ENCODE measurements around the gene INTS11.
"Not testable (repeated sequence)": the region's sequence is repeated elsewhere in the genome, so short reads cannot be mapped to it uniquely, and the experiment has no call there.

The INTS11 gene

DNA sequence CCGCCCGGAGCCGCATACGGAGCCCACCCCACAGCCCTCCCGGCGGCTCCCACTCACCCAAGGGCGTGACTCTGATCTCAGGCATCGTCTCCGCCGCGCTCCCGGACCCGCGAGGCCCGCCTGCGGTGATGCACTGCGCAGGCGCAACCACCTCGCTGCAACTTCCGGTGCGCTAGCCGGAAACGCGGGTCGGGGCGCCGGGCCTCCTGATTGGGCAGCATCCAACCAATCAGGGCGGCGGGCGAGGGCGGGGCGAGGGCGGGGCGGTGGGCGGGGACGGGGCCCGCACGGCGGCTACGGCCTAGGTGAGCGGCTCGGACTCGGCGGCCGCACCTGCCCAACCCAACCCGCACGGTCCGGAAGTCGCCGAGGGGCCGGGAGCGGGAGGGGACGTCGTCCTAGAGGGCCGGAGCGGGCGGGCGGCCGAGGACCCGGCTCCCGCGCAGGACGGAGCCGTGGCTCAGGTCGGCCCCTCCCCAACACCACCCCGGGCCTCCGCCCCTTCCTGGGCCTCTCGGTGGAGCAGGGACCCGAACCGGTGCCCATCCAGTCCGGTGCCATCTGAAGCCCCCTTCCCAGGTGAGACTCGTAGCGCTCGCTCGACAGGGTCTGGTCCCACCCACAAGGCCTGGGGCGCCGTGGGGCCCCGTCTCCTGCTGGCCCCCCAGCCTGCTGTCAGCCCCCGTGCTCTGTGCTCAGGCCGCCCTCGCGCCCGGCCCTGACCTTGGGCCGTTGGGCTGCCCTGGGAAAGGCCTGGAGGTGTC lies at the start of gene INTS11, which contains the start of gene CPTP:
Gene INTS11 (minus strand): TSS at position 137 of the 764 bp plus-strand sequence. CDS start 52 bp downstream, at position 85.
Gene CPTP (plus strand): TSS at position 279 of the 764 bp plus-strand sequence. CDS start 2,109 bp downstream, outside the sequence.
- DNase-seq, result peak; percentile 72 to 77

DNA sequence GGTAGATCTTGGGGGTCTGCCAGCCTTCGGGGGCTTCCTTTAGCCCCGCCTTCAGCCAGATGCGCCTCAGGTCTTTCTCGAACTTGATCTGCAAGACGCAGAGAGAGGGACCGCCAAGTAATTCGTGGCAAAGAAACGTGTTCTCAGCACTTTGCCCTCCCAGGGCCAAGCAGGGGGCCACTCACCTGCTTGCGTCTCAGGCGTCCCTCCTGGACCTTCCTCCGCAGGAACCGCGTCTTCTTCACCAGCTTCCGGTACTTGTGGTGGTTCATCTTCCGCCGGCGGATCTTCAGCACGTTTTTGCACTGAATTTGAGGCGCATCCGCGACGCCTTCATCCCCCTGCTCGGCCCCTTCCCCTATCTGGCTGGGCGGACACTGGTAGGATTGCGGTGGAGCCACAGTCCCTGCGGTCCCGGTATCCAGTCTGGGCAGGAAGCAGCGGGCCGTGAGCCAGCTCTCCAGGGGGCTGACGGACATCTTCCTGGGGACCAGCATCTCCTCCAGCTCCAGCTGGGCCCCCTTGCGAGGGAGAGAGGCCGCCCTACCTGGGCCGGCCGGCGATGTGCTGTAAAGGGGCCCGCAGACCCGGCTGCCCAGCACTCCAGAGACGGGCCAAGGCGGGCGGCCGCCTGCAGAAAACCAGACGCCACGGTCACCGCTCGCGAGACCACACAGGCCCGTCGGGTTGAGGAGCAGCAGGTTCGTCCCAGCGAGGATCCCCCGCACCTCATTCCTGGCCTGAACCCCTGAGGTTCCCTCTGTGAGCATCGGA lies 49.5 kb upstream of the INTS11 start:
- DNase-seq, result no peak

DNA sequence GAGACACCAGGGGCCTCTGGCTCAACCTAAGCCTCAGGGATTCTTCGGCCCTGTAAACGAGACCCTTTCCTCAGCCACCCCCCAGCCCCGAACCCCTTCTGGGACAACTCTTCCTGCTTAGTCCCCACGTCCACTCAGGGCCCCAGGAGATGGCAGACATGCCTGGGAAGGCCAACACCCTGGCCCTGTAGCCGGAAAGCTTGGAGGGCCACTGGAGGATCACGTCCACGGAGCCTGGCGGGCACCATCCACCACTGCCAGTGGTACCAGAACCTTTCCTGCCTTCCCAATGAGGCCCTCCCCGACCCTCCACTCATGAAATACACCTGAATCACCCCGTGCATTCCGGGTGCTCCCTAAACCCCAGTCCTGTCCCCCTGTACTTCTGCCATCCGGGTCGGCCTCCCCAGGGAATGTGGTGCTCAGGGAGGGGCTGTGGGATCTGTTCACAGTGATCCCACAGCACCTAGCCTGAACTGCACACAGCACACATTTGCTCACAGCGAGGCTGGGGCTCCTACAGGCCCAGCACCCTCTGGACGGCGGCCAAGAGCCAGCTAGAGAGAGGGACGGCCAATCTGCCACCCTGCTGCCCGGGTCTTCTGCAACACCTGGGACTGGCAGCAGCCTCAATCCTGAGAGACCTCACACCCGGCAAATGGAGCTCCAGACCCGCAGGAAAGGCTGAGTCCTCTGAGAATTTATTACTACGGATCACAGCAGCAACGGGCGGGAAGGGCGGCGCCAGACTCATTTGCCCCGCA lies 48.8 kb upstream of the INTS11 start:
- no peak for DNase-seq

DNA sequence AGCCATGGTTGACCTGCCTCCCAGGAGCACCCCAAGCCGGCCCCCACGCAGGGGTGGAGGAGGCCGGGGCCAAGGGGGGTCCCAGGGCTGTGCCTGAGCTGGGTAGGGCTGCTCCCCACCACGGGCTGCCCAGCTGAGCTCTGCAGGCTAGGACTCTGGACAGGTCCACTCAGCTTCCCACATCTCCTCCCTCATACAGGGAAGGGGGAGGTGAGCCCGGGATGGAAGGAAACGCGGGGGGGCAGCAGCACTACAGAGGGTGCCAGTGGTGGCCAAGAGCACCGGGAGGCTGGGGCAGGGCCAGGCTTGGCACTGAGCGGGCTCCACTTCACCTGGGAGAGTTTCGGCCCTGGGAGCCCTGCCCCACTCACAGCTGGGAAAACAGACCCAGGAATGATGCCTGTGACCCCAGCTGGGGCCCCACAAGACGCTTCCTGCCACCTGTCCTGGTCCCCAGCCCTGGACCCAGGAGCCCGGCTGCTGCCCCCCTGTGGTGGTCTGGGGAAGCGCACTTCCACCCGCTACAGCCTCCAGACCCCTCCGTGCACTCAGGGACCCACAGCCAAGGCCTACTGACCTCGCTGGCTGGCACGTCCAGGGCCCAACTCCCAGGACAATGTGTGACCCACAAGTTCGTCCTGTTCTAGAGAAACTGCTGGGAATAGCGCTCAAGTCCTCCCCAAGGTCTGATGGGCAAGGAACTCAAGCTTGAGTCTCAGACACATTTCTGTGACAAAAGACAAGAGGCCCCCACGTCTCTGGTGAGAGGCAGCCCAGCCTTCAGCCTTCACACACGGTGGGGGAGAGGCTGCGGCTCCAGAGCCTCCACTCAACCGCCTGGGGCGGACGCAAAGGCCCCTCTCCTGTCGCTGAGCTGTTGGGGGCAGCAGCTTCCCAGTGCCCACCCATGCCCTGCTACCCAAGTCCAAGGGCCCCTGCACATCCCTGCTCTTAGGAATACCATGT lies 47.6 kb upstream of the INTS11 start:
- peak; percentile 42 to 48 for DNase-seq

DNA sequence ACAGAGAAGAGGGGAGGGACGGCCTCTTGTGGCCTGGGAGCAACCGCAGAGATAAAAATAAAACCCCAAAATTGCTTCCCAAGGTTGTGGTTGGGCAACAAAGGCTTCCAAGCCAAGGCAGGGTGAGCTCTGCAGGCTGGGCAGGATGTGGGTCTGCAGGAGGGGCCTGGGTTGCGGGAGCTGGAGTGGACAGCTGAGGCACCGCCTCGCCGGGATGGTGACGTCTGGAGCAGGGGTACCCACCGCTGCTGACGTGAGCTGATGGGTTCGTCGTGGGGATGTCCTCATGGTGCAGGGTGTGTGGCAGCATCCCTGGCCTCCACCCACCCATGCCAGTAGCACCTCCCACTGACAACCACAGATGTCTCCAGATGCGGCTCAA lies 46.9 kb upstream of the INTS11 start:
- DNase-seq, result peak in 1 of 2 experiments; percentile 6

DNA sequence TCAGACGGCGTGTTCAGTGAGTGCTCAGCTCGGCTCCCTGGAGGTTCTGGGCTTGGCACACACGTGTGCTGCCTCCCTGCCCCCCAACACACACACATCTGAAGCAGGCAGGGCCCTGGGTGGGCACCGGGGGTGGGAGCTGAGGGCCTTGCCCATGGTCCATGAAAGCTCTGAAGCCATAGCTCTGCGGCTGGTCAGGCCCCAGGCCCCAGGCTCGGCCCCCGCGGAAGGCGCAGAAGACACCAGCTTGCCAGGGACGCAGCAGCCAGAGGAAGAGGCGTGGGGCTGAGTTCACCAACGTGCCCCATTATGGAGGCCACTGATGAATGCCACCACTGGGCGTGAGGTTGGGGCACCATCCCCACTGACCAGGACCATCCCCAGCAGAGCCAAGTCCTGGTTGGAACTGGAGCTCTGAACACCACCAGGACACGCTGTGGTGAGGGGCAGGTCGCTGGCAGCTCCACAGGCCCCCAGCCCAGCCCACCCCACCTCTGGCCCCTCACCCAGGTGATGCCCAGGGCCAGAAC lies 46.4 kb upstream of the INTS11 start:
- no peak for DNase-seq

DNA sequence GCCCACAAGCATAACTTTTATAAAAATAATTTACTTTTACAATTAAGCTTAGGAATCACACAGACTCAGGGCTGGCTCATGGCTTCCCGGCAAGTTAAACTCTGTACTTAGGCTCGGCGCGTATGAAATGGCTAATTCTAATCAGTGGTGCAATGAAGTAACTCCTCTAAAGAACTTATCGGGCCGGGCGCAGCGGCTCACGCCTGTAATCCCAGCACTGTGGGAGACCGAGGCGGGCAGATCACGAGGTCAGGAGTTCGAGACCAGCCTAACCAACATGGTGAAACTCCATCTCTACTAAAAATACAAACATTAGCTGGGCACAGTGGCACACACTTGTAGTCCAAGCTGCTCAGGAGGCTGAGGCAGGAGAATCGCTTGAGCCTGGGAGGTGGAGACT lies 45.6 kb upstream of the INTS11 start:
- not testable (repeated sequence) for DNase-seq

DNA sequence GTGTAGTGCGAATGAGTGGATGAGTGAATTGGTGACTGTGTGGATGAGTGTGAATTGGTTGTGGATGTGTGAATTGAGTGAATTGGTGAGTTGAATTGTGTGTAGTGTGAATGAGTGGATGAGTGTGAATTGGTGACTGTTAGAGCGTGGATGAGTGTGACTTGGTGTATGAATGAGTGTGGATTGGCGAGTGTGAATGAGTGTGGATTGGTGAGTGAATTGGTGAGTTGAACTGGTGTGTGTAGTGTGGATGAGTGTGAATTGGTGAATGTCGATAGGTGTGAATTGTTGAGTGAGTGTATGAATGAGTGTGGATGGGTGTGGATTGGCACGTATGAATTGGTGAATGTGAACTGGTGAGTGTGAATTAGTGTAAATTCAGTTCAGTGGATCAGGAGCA lies 42.9 kb upstream of the INTS11 start:
- no peak for DNase-seq

DNA sequence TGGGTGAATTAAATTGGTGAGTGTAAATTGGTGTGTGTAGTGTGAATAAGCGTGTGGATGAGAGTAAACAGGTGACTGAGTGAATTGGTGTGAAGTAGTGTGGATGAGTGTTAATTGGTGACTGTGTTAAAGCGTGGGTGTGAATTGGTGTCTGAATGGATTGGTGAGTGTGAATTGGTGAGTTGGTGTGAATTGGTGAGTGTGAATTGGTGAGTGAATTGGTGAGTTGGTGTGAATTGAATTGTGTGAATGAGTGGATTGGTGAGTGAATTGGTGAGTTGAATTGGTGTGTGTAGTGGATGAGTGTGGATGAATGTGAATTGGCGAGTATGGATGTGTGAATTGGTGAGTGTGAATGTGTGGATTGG lies 42.2 kb upstream of the INTS11 start:
- DNase-seq, result no peak

DNA sequence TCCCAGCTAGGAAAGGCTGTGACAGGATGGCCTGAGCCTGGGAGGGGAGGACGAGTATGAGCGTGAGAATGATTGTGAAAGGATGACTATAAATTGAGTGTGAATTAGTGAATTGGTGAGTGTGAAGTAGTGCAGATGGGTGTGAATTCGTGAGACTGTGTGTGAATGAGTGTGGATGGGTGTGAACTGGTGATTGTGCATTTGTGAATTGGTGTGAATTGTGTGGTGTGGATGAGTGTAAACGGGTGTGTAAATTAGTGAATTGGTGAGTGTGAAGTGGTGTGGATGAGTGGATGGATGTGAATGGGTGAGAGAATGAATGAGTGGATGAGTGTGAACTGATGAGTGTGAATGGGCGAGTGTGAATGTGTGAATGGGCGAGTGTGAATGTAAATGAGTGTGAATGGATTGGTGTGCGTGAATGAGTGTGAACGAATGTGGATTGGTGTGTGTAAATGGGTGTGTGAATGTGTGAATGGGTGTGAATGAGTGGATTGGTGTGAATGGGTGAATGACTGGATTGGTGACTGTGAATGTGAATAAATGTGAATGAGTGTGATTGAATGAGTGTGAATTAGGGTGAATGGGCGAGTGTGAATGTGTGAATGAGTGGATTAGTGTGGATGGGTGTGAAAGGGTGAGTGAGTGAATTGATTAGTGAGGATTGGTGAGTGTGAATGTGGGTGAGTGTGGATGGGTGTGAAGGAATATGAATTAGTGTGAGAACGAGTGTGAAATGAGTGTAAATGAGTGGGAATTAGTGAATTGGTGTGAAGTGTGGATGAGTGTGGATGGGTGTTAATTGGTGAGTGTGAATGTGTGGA lies 41.6 kb upstream of the INTS11 start:
- DNase-seq, result no peak

DNA sequence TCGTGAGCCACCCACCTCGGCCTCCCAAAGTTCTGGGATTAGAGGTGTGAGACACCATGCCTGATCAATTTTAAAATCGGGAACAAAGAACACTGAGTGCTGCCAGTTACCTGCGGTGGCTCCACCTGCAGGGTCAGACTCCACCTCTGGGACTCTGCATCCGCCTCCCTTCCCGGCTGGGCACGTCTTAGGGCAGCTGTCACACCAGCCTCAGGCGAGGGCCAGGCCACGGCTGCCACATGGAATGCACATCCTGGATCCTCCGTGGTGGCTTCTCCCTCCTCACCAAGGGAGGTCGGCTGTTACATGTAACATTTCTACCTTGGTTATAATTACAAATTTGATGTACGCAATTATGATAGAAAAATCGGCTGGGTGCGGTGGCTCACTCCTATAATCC lies 39.8 kb upstream of the INTS11 start:
- no peak for DNase-seq

DNA sequence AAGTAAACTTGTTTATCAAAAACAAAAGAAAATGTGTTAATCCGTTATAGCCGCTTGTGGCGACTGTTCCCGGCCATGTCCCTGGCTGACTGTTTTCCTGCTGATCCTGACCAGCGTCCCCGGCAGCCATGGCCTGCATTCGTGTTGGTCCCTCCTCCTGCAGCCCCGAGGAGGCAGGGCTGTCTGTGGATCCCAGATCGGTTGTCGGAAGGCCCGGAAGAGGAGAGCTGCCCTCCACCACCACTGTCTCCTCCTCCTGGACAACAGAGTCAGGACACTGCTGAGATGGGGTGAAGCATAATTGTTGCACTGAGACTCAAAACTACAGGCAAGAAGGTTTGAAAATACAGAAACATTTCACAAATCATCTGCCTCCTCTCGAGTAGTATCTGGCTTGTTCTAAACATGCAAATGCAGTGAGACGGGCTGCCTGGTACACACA lies 37.5 kb upstream of the INTS11 start:
- DNase-seq, result no peak

DNA sequence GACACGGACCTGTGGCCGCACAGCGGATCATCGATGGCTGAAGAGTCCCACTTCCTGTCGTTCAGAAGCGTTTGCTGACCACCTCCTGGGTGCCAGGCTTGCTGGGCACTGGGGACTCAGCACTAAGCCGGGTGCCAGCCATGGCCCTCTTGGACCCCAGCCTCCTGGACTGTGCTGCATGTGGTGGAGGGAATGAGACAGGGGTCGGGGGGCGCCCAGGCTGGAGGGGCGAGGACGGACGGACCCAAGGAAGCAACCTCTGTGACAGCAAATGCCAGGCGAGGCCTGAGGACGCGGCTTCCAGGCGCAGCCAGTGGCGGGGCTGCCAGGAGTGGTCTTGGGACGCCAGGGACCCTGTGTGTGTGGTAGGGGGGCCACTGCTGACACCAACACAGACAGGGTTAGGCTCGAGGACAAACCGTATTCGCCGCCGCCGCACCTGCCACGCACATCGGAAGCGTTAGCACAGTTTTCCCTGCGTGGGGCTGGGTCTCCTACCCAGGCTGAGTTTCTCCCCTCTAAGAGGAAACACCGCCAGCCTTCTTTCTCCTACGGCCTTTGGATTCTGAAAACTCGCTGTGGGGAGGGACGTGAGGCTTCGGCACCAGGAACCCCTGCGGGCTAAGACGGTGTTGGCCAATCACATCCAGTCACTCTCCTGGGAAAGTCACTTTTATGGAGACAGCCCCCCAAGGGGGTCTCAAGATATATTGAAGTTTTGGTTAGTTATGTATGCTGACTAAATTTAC lies 36.9 kb upstream of the INTS11 start:
- DNase-seq, result no peak

DNA sequence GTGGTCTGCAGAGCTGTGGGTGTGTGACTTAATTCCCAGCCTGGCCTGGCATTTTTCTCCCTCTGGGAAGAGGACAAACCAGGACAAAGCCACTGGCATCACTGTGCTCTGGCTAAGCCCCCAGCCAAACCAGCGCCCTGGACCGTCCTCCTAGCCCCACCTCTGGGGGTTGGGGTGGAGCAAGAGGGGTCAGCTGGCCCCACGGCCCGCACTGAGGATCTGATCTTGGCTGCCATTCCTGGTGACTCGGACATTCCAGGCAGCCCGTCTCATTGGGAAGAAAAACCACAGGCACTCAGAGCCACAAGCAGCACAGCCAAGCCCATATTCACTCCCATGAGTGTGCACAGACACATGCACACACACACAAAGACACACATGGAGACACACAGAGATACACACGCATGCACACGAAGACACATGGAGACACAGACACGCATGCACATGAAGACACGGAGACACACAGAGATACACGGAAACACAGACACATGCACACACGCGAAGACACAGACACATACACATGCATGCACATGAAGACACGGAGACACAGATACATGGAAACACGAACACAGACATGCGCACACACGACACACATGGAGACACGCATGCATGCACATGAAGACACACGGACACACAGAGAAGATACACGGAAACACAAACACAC lies 36.2 kb upstream of the INTS11 start:
- DNase-seq, result no peak

DNA sequence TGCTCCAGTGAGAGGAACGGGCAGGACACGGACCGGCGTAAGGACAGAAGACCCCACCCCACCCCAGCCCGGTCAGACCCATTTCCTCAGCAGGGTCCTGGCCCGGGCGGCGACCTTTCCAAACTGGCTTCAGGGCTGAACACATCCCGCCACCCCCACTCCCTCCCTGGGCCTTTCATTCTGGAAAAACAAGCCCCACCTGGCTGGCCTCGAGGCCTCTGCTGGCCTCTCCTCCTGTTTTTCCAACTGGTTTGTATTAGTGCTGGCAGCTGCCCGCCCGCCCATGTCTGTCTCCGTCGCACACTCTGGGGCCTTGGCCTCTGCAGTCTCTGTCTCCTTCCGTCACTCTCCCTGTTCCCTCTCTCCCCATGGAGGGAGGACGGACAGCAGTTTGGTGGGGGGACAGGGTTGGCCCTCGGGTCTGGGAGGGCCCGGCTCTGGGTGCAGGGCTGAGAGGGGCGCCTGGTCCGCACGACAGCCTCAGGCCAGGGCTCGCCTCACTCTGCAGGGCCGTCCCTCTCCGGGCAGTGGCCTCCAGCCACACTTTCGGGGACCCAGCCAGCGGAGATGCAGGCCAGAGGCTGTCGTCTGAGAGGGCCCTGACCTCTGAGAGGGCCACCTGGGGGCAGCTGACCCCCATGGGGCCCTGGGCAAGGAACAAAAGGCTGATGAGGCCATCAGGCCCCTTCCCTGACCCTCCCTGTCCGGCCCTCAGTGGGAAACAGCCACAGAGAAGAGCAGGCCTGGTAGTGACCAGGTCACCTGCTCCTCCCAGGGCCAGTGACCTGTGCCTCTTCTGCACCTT lies 35.4 kb upstream of the INTS11 start:
- DNase-seq, result no peak

DNA sequence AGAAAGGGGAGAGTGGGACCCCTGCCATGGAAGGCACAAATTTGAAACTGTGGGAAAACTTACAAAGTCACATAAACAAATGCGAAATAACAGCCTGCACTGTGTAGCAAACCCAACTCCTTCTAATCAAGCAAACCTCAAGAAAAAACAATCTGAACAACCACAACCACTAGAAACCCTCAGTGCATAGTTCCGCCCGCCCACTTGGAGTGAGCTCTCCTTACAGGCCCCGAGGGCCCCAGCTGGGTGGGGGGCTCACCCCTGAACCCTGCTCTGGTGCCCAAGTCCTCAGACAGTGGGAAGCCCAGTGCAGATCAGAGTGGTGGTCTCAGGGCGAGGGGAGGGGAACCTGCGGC lies 34.8 kb upstream of the INTS11 start:
- DNase-seq, result no peak

DNA sequence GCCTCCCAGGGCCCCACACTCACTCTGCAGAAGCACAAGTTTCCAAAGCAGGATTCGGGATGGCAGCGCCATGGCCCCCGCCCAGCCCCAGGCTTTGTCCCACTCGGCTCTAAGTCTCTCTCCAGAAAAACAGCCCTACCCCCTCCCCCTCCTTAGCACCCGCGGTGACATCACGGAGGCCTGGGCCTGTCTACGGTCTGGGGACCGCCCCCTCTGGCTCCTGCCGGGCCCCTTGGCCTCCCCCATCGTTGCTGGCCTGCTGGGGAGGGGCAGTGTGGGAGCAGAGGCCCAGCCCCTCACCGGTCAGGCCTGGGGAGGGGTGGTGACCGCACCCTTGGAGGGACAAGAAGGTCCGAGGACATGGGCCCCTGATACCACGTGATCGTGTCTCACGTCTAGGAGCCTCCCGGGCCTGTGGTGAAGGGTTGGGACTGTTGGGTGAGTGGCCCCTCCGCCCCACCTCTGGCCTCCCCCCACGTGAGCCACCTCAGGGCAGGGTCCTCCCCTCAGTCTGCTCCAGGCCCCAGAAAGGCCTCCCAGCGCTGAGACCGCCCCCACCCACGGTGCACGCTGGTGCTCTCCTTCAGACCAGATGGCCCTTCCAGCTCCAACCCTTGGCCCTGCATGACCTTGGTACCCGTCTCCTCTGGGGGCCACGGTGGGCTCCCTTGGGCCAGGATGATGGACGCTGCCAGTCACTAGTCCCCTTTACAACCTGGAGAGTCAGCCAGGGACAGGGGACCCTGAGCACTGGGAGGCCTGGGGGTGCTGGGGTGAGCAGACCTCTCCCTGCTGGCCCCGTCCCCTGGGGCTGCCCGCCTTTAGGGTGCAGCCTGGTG lies 34.2 kb upstream of the INTS11 start, which contains the start of gene MXRA8:
Gene MXRA8 (minus strand): TSS at position 123 of the 839 bp plus-strand sequence. CDS start 51 bp downstream, at position 72.
- DNase-seq, result no peak
